GM23338 (cell line): ENCODE measurements around the gene INTS13.

Experiments used
- CREB1 ChIP-seq: fragments of 250-450 bp; sonication (Bioruptor Pico); IDR thresholded peaks from 2 replicates; pipeline ENCODE4 v1.5.0; 2020; ENCODE audit warnings: low read depth, mild to moderate bottlenecking, moderate library complexity
- CTCF ChIP-seq, 2 experiments: fragments of 200-600 bp in 1 of 2; sonication (generic) in 1 of 2; conservative IDR thresholded peaks; 2 replicates each; pipeline versions ENCODE4 v1.5.1 to v1.6.1; 2016 to 2017; ENCODE audit warnings: antibody characterized with exemption in 2 of 2, low read depth in 2 of 2, mild to moderate bottlenecking in 2 of 2, moderate library complexity in 1 of 2
- EZH2 ChIP-seq: fragments of 200-600 bp; sonication (generic); IDR thresholded peaks from one replicate; pipeline ENCODE4 v1.8.0; 2017; ENCODE audit warnings: antibody characterized with exemption, mild to moderate bottlenecking, low read depth; ENCODE audit not compliant: unreplicated experiment
- EZH2phosphoT487 ChIP-seq: fragments of 200-600 bp; sonication (generic); IDR thresholded peaks from one replicate; pipeline ENCODE4 v1.8.1; 2018; ENCODE audit warnings: antibody characterized with exemption; ENCODE audit not compliant: unreplicated experiment
- JUNB ChIP-seq: IDR thresholded peaks from one replicate; pipeline ENCODE4 v1.6.1; 2016; ENCODE audit warnings: antibody characterized with exemption; ENCODE audit not compliant: unreplicated experiment
- NANOG ChIP-seq: IDR thresholded peaks from 2 replicates; pipeline ENCODE4 v1.6.1; 2016; ENCODE audit warnings: antibody characterized with exemption, borderline replicate concordance
- POLR2AphosphoS5 ChIP-seq: IDR thresholded peaks from 2 replicates; pipeline ENCODE4 v1.6.1; 2016; ENCODE audit warnings: antibody characterized with exemption, low read depth
- REST ChIP-seq: IDR thresholded peaks from one replicate; pipeline ENCODE4 v1.6.1; 2018; ENCODE audit warnings: antibody characterized with exemption; ENCODE audit not compliant: unreplicated experiment
- ZNF462 ChIP-seq: fragments of 250-450 bp; sonication (Bioruptor Pico); IDR thresholded peaks from 2 replicates; pipeline ENCODE4 v1.5.0; 2020; ENCODE audit warnings: mild to moderate bottlenecking, moderate library complexity

GRCh38 chr12:26982866-26983265 lies 45.1 kb upstream of the INTS13 start:
- TF ChIP-seq EZH2: no peak
- TF ChIP-seq CTCF (conservative IDR thresholded peaks at IDR 0.05; ENCODE audit: low read depth in 2 of 2): no peak
- no peak for TF ChIP-seq POLR2AphosphoS5
- no peak for TF ChIP-seq REST
- TF ChIP-seq ZNF462 (CRISPR knock-in tag): no peak
- TF ChIP-seq JUNB: no peak
- no peak for TF ChIP-seq EZH2phosphoT487
- TF ChIP-seq NANOG: no peak
- TF ChIP-seq CREB1 (CRISPR knock-in tag): no peak
